Glomerular endothelial cell (primary cell): ENCODE data around the gene RABGEF1. TPM values are rescaled to one million over a fixed set of nuclear protein-coding genes. Genes with fewer than 3 reads are reported as not detected.
"Not testable (repeated sequence)": the region's sequence is repeated elsewhere in the genome, so short reads cannot be mapped to it uniquely, and the experiment has no call there.

Experiments
- DNase-seq: peaks from one replicate; pipeline ENCODE4 v3.0.0-alpha.2; 2011; ENCODE audit warnings: low read depth, low spot score; ENCODE audit errors: extremely low read depth
- total RNA-seq: library from RNA; depleted of rRNA; stranded (reverse); fragments of >200 nt; gene quantifications from 2 replicates; pipeline ENCODE4 v1.2.3, GENCODE V29; 2015

RABGEF1 gene
- total RNA-seq, 1 donor from 2014 or later = 12.3 TPM

DNA sequence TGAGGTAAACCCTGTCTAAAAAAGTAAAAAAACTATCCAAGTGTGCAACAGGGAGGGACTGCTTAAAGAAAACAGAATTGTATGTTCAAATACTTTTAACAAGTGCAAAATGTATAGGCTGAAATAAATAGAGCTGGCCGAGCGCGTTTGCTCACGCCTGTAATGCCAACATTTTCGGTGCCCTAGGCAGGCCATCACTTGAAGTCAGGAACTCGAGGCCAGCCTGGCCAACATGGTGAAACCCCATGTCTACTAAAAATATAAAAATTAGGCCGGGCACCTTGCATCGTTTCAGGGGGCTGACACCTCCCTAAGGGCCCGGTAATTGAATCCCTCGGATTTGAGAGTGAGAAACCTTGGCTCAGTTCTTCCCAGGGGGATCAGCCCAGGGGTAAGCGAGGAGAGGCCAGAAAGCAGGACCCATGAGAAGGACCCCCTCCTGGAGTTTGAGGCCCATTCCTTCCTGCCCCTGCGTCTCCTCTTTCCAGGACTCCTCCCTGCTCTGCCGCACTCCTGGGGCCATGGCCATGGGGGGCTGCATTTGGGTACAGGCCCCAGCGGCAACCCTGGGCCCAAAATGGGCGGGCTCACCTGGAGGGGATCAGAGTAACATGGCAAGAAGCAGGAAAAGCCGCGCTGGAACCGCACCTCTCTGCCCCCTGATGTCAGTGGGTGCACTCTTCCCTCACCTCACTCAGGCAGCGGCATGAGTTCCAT lies 105.0 kb downstream of the RABGEF1 start:
- no peak for DNase-seq

DNA sequence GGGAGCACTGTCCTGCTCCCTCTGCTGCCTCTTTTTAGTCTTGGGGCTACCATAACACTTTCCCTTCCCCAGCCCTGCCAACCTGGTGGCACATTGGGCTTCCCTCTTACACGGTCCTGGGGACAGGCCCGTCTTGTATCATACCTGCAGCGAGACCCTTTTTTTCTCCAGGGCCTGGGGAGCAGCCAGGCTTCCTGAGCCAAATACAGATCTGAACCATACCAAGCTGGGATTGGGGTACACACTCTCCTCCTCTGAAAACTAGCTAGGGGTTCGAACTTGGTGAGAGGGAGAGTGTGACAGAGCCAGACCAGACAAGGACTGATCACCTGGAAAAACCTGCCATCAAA lies 105.5 kb downstream of the RABGEF1 start:
- DNase-seq = not testable (repeated sequence)

DNA sequence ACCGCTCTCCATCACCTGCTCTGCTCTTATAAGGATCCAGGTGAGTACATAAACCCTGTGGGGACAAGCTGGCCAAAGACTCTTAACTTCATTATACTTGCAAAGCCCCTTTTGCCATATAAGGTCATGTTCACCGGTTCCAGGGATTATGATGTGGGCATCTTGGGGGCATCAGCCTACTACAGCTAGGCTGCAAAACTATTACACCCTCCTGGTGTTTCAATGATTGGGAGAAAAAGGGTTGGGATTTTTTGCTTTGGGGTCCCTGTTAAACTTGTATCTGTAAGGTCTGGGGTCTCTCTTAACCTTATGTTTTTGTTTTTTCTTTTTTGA lies 107.0 kb downstream of the RABGEF1 start:
- not testable (repeated sequence) for DNase-seq

DNA sequence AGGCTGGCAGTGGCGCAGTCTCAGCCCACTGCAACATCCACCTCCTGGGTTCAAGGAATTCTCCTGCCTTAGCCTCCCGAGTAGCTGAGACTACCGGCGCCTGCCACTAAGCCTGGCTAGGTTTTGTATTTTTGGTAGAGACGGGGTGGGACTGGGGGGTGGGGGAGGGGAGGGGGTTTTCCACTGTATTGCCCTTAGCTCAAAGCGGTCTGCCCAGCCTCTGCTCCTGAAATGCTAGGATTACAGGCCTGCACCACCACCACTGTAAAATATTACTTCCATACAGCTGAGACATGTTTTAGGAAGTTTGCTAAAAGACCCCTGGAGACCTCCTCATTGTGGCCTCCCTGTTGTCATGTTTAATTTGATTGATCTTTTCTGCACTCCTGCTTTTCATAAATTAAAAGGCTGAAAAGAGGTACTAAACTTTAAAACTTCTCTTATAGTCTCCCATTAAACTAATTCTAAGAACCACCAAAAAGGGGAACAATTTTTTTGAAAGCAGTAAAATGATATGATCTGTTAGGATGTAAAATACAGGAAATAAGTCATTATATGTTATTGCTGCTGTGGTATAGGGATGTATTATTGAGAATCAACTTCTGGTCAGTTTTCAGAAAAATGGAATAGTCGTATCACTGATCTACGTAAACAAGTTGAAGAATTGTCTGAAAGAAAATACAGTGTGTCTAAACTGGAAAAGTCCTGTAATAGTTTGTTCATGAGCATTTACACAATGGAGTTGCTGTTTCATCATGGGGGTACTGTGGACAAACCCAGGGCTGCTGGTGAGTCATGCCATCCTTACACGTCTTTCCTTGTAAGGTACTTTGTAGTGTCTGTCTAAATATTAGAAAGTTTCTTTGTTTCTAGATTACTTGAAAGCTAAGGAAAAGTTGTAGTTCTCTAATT lies 107.6 kb downstream of the RABGEF1 start:
- DNase-seq = peak; percentile 25

DNA sequence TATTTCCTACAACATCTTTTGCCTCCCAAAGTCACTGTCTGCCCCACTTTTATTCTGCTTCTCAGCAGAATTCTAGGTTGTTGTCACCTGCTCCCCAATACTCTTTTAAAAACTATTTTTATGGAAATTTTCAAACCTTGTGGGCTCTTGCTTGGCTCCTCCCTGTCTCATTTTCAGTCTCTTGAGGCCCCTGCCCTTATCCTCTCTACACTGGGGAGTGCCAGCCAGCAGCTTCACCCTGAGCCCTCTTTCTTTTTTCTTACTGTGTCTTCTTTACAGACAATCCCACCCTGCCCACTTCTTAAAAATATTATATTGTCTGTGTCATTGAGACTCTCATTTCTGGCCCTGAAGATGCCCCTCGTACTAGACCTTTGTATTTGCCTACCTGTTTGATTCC lies 118.8 kb downstream of the RABGEF1 start:
- no peak for DNase-seq

DNA sequence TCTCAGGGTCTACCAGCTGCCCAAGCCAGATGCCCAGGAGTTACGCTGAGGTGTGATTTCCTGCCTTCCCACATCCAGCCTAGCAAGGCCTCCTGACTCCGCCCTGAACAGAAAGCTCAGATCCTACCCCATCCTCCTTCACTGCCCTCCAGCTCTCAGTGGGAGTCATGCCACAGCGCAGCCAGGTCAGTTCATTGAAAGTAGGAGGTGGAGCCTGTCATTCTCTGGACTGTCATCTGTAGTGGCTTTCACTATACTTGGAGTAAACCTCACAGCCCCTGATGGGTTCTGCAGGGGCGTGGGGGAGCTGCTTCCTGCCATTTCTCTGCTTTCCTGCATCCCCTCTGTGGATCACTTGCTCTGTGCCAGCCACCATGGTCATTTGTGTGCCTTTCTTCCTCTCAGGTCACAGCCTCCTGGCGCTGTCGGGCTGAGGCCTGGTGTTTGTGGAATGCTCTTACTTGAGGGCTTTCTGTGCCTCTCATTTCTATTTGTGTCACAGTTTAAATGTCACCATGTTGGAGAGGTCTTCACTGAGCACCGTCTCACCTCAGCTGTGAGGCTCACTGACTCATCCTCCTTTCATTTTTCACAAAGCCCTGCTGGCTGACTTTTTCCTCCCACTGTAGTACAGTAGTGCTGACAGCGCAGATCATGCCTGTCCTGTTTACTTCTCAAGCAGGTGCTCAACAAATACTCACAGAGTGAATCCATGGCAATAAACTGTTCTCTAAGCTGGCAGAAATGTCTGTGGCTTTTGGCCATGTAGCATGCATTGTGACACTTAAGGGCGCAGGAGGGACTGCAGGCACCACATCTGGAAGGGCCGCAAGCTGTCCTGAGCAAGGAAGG lies 119.5 kb downstream of the RABGEF1 start:
- no peak for DNase-seq

DNA sequence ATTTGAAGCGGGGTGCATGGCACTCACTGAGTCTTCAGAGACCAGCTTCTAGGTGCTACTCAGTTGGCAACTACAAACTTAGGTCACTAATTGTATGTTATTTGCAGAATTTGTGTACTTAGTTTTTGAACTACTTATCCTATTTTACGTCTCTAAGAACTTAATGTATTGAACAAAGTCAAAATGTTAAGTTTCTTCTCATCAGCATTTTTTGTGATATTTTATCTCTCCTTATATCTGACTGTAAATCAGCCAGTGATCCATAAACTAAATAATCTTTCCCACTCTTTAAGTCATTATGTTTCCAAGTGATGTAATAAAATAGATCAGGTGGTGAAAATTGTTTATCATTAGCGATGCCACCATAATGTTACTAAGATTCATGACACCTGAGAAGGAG lies 120.2 kb downstream of the RABGEF1 start:
- DNase-seq = no peak

Other genes starting within 250 kb of the RABGEF1 start
- 7.9 and 12.5 TPM in 2 replicates for gene KCTD7, start 111.9 kb upstream of the RABGEF1 start, total RNA-seq
- gene TMEM248, start 180.5 kb downstream of the RABGEF1 start, total RNA-seq = 107 and 117 TPM in 2 replicates